OCI-LY3 (cell line): ENCODE data around the gene MOGAT3.

Source experiments
- H2AFZ ChIP-seq: fragments of 200-600, 300-600 bp; shearing (Covaris generic); 2 replicates; pipeline ENCODE4 v1.6.0; 2014; ENCODE audit warnings: antibody characterized with exemption, low read depth, low read length
- H3K27ac ChIP-seq: fragments of 200-600, 300-600 bp; sonication (generic); 2 replicates; pipeline ENCODE4 v1.5.1; 2014; ENCODE audit warnings: mild to moderate bottlenecking, low read length, moderate library complexity, mixed read lengths
- H3K27me3 ChIP-seq: fragments of 200-600, 300-600 bp; sonication (generic); 2 replicates; pipeline ENCODE4 v1.6.1; 2014; ENCODE audit warnings: low read depth, low read length, mixed read lengths
- H3K36me3 ChIP-seq: fragments of 200-600, 300-600 bp; sonication (generic); replicated peaks from 2 replicates; pipeline ENCODE3; 2014; ENCODE audit warnings: low read depth, low read length, mixed read lengths
- H3K4me1 ChIP-seq: fragments of 300-600, 200-600 bp; sonication (generic); 2 replicates; pipeline ENCODE4 v1.6.1; 2014; ENCODE audit warnings: low read length, mixed read lengths
- H3K4me2 ChIP-seq: fragments of 200-600, 300-600 bp; sonication (generic); 2 replicates; pipeline ENCODE4 v1.6.1; 2014; ENCODE audit warnings: low read length, mixed read lengths
- H3K4me3 ChIP-seq: fragments of 300-600, 200-600 bp; sonication (generic); 2 replicates; pipeline ENCODE4 v1.5.1; 2014; ENCODE audit warnings: antibody characterized with exemption, mild to moderate bottlenecking, low read length, moderate library complexity
- H3K79me2 ChIP-seq: fragments of 300-600, 200-600 bp; shearing (Covaris generic); 2 replicates; pipeline ENCODE4 v1.6.1; 2014; ENCODE audit warnings: mild to moderate bottlenecking, low read length, mixed read lengths
- H3K9ac ChIP-seq: fragments of 300-600, 200-600 bp; shearing (Covaris generic); 2 replicates; pipeline ENCODE4 v1.6.0; 2014; ENCODE audit warnings: mild to moderate bottlenecking, low read length, moderate library complexity
- H3K9me3 ChIP-seq: fragments of 200-600, 300-600 bp; shearing (Covaris generic); 2 replicates; pipeline ENCODE4 v1.6.1; 2014; ENCODE audit warnings: low read length, mixed read lengths; ENCODE audit not compliant: insufficient read depth
- H4K20me1 ChIP-seq: fragments of 200-600, 300-600 bp; sonication (generic); 2 replicates; pipeline ENCODE4 v1.6.1; 2016; ENCODE audit warnings: low read length, mixed read lengths; ENCODE audit not compliant: insufficient read depth
- CTCF ChIP-seq: fragments of 200-600, 300-600 bp; sonication (generic); IDR thresholded peaks from 2 replicates; pipeline ENCODE4 v1.5.1; 2014; ENCODE audit warnings: antibody characterized with exemption, low read length, low read depth
- EZH2phosphoT487 ChIP-seq: fragments of 200-600 bp; shearing (Covaris generic); IDR thresholded peaks from 2 replicates; pipeline ENCODE4 v1.6.1; 2018; ENCODE audit warnings: antibody characterized with exemption, mixed run types, low read depth

The MOGAT3 gene

GRCh38 chr7:101222275-101222830 is 21.5 kb upstream of the MOGAT3 start:
- H3K9ac ChIP-seq, result no peak overlapping the region
- H3K27ac ChIP-seq, result no peak overlapping the region
- H3K4me2 ChIP-seq, result no peak overlapping the region
- peaks cover 14% of the 10 kb centered on the region for H3K36me3 ChIP-seq
- no peaks in the 10 kb centered on the region for H3K9me3 ChIP-seq
- TF ChIP-seq CTCF (no peak), EZH2phosphoT487 (no peak)
- no peak overlapping the region for H3K4me3 ChIP-seq
- H3K4me1 ChIP-seq, result peaks cover 8% of the 10 kb centered on the region
- peaks cover 18% of the 10 kb centered on the region for H3K79me2 ChIP-seq
- H3K27me3 ChIP-seq, result no peaks in the 10 kb centered on the region
- no peaks in the 10 kb centered on the region for H4K20me1 ChIP-seq
- no peak overlapping the region for H2AFZ ChIP-seq

- Histone ChIP-seq H3K27ac (no peak overlapping the region), H2AFZ (no peak overlapping the region), H3K4me1 (peaks cover 12% of the 10 kb centered on the region), H3K27me3 (no peaks in the 10 kb centered on the region), H3K9me3 (no peaks in the 10 kb centered on the region), H3K9ac (no peak overlapping the region), H3K4me3 (no peak overlapping the region), H3K4me2 (no peak overlapping the region), H4K20me1 (no peaks in the 10 kb centered on the region), H3K36me3 (peaks cover 14% of the 10 kb centered on the region), H3K79me2 (peaks cover 32% of the 10 kb centered on the region)
- TF ChIP-seq EZH2phosphoT487, result no peak
- TF ChIP-seq CTCF, result no peak
These were observed 19.5 kb upstream of the MOGAT3 start for GRCh38 chr7:101220295-101220694.

- Histone ChIP-seq H3K27me3 (no peaks in the 10 kb centered on the region), H3K4me2 (peak overlapping the region; percentile 98), H3K9me3 (no peaks in the 10 kb centered on the region), H3K36me3 (peaks cover 7% of the 10 kb centered on the region), H3K4me3 (peak overlapping the region; percentile 87), H3K9ac (peak overlapping the region; percentile 71), H2AFZ (peak overlapping the region; percentile 43), H3K4me1 (peaks cover 12% of the 10 kb centered on the region), H3K79me2 (peaks cover 32% of the 10 kb centered on the region), H3K27ac (no peak overlapping the region), H4K20me1 (no peaks in the 10 kb centered on the region)
- TF ChIP-seq EZH2phosphoT487 (no peak), CTCF (no peak)
These were observed 17.6 kb upstream of the MOGAT3 start for GRCh38 chr7:101218236-101219125.
